Psoas muscle (tissue), 8 donors: ENCODE measurements around the gene PLXNB2. TPM values are rescaled to one million over a fixed set of nuclear protein-coding genes. Genes with fewer than 3 reads are reported as not detected.

Experiments
- ATAC-seq, 4 donors: fragments of 200-7000 bp; cut with Tn5 transposase; one replicate each; pipeline ENCODE4 v1.9.1; 2020; ENCODE audit warnings: moderate library complexity in 3 of 4, mild to moderate bottlenecking in 2 of 4
- DNase-seq, 2 donors: peaks; one replicate each; pipeline ENCODE4 v3.0.0-alpha.2; 2020
- H3K27ac ChIP-seq: fragments of 200-600 bp; one replicate; pipeline ENCODE4 v1.8.0; 2022
- H3K27me3 ChIP-seq, 3 donors: fragments of 200-600 bp in 1 of 3; one replicate each; pipeline versions ENCODE4 v1.6.1 to v1.8.0; 2013 to 2022; ENCODE audit warnings: low read length in 2 of 3, mild to moderate bottlenecking in 2 of 3, moderate library complexity in 1 of 3; ENCODE audit not compliant: insufficient read depth in 3 of 3
- H3K36me3 ChIP-seq, 2 donors: fragments of 200-600 bp in 1 of 2; one replicate each; pipeline versions ENCODE4 v1.6.1 to v1.8.0; 2013 to 2022; ENCODE audit warnings: low read depth in 1 of 2, mild to moderate bottlenecking in 1 of 2, moderate library complexity in 1 of 2; ENCODE audit not compliant: insufficient read depth in 1 of 2
- H3K4me1 ChIP-seq: fragments of 200-600 bp; one replicate; pipeline ENCODE4 v1.8.0; 2022
- H3K4me3 ChIP-seq: fragments of 200-600 bp; one replicate; pipeline ENCODE4 v1.8.0; 2022; ENCODE audit warnings: mild to moderate bottlenecking
- H3K9me3 ChIP-seq: fragments of 200-600 bp; one replicate; pipeline ENCODE4 v1.8.0; 2022
- CTCF ChIP-seq: fragments of 200-600 bp; IDR thresholded peaks from one replicate; pipeline ENCODE4 v1.8.0; 2022; ENCODE audit warnings: antibody characterized with exemption
- WGBS, 3 donors: extraction: QIAGEN DNeasy Blood & Tissue Kit; methylation state at CpG; one replicate each; pipeline versions ENCODE4 v1.1.6 to v1.1.7; 2013; 5-methylcytosine and 5-hydroxymethylcytosine counted together
- intact Hi-C, 2 donors: fragments of 100-400 bp; cut with DNase I; formaldehyde crosslinking; loops; one replicate each; pipeline versions ENCODE4 v1.11.0 to v1.14.2; 2022
- polyA plus RNA-seq, 3 donors: library from polyadenylated mRNA; stranded (reverse); fragments of 200-250 nt; gene quantifications; one replicate each; pipeline ENCODE4 v1.2.3, GENCODE V29; 2013
- total RNA-seq, 4 donors: library from RNA; stranded (reverse); fragmentation: NEBNext Ultra II Directional in 2 of 4; extraction: Animal tissue kit (Norgen Biotek cat#: 25700) in 2 of 4; gene quantifications; one replicate each; pipeline versions ENCODE4 v1.2.1 to v1.2.4, GENCODE V29; 2021 to 2023
- donor health status: healthy with polysubstance abuse.
- donor health status: DM: no; HTN: no; CAD: no; lungs with moderate emphysema.
- donor health status: Bipolar disorder and iron deficiency.
- donor health status: healthy.
- donor health status: DM: yes; HTN: yes; CAD: no.
- donor health status: DM: no; HTN: no; CAD: no.
- donor health status: DM: no; HTN: no; CAD: no.
- donor health status: DM: yes; HTN: yes; CAD: no.

Gene PLXNB2
- total and polyA plus RNA-seq, 7 donors, result 3.9 to 43.7 (median 13.6) TPM

DNA sequence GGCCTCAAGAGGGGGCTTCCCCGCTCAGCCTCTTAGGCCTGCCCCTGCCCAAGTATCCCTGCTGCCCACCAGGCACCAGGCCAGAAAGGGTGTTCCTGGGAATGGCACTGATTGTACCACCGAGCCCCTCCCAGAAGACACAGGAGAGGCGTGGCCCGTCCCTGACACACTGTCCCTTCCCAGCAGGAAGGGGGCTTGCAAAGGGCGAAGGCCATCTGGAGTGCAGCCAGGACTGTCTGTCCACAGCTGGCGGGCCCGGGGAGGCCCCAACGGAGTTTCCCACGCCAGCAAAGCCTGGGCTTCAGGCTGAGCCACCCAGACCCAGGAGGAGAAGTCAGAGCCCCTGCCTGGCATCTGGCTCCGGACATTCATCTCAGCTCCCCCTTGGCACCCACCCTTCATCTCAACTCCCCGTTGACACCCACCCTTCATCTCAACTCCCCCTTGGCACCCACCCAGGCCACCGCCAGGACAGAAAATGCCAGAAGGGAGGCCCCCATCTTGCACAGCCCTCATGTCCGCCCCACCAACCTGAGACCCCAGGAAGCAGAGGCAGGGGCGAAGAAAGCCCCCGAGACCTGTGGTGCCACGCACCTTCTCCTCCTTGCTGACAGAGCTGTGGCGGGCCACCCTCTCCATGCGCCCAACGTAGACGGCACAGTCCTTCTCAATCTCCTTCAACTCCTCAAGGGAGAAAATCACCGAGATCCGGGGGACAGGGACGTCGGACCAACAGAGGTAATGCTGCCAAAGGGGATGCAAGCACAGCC is 82.1 kb downstream of the PLXNB2 start:
- no peak for TF ChIP-seq CTCF
- no peak for DNase-seq
- no peak overlapping the region for H3K4me3 ChIP-seq
- peaks cover 7 to 99% of the 10 kb centered on the region in 2 donors for H3K36me3 ChIP-seq
- H3K27ac ChIP-seq, result no peak overlapping the region
- intact Hi-C loops, result no loop called here
- ATAC-seq, result no peak
- 68 to 81% (median 78%) methylated on average over 20 to 24 of the region's 24 CpGs for WGBS, 3 donors
- no peaks in the 10 kb centered on the region for H3K9me3 ChIP-seq
- no peaks in the 10 kb centered on the region for H3K4me1 ChIP-seq
- H3K27me3 ChIP-seq, result no peaks in the 10 kb centered on the region

Other genes starting within 250 kb of the PLXNB2 start
- gene TTLL8, start 249.3 kb downstream of the PLXNB2 start, total RNA-seq, result not detected
- not detected for gene TTLL8, start 249.3 kb downstream of the PLXNB2 start, polyA plus RNA-seq
- not detected for gene MLC1, start 222.2 kb downstream of the PLXNB2 start, total RNA-seq
- gene MLC1, start 222.2 kb downstream of the PLXNB2 start, polyA plus RNA-seq, result under 1 TPM in 1 of 3 donors, not detected in 2; under 0.01 TPM
- under 1 TPM in 2 of 4 donors, not detected in 2; 0.07 to 0.39 TPM for gene MOV10L1, start 217.6 kb downstream of the PLXNB2 start, total RNA-seq
- gene MOV10L1, start 217.6 kb downstream of the PLXNB2 start, polyA plus RNA-seq, result under 1 TPM in 1 of 3 donors, not detected in 2; 0.05 TPM
- under 1 TPM in 3 of 4 donors, not detected in 1; 0.16 to 0.69 (median 0.25) TPM for gene PANX2, start 136.9 kb downstream of the PLXNB2 start, total RNA-seq
- gene PANX2, start 136.9 kb downstream of the PLXNB2 start, polyA plus RNA-seq, result under 1 TPM; 0.03 to 0.09 (median 0.04) TPM
- 10 to 100 TPM; 19.9 to 29.5 (median 24.0) TPM for gene TRABD, start 121.7 kb downstream of the PLXNB2 start, total RNA-seq
- 10 to 100 TPM; 30.6 to 52.1 (median 46.8) TPM for gene TRABD, start 121.7 kb downstream of the PLXNB2 start, polyA plus RNA-seq
- gene SELENOO, start 106.6 kb downstream of the PLXNB2 start, total RNA-seq, result 10 to 100 TPM in 3 of 4 donors, 1 to 10 TPM in 1; 10.0 to 26.6 (median 15.9) TPM
- gene SELENOO, start 106.6 kb downstream of the PLXNB2 start, polyA plus RNA-seq, result 10 to 100 TPM; 18.0 to 22.3 (median 20.6) TPM
- gene TUBGCP6, start 62.6 kb downstream of the PLXNB2 start, total RNA-seq, result 10 to 100 TPM; 18.0 to 21.8 (median 19.0) TPM
- 10 to 100 TPM in 2 of 3 donors, 1 to 10 TPM in 1; 9.5 to 11.2 (median 10.6) TPM for gene TUBGCP6, start 62.6 kb downstream of the PLXNB2 start, polyA plus RNA-seq
- 10 to 100 TPM; 13.5 to 19.4 (median 15.3) TPM for gene HDAC10, start 56.4 kb downstream of the PLXNB2 start, total RNA-seq
- 1 to 10 TPM; 4.3 to 5.3 (median 5.1) TPM for gene HDAC10, start 56.4 kb downstream of the PLXNB2 start, polyA plus RNA-seq
- 100 to 1,000 TPM; 107 to 178 (median 145) TPM for gene MAPK12, start 46.0 kb downstream of the PLXNB2 start, total RNA-seq
- 100 to 1,000 TPM in 2 of 3 donors, 10 to 100 TPM in 1; 57.4 to 148 (median 131) TPM for gene MAPK12, start 46.0 kb downstream of the PLXNB2 start, polyA plus RNA-seq
- 1 to 10 TPM; 4.4 to 6.3 (median 5.4) TPM for gene MAPK11, start 37.3 kb downstream of the PLXNB2 start, total RNA-seq
- 1 to 10 TPM; 1.7 to 5.3 (median 4.0) TPM for gene MAPK11, start 37.3 kb downstream of the PLXNB2 start, polyA plus RNA-seq
- 1 to 10 TPM in 2 of 4 donors, under 1 TPM in 2; 0.57 to 1.6 (median 0.94) TPM for gene DENND6B, start 19.4 kb upstream of the PLXNB2 start, total RNA-seq
- gene DENND6B, start 19.4 kb upstream of the PLXNB2 start, polyA plus RNA-seq, result under 1 TPM; 0.46 to 0.93 (median 0.81) TPM
- gene PPP6R2, start 35.7 kb upstream of the PLXNB2 start, total RNA-seq, result 10 to 100 TPM; 36.6 to 48.2 (median 42.5) TPM
- 10 to 100 TPM; 31.6 to 43.7 (median 32.1) TPM for gene PPP6R2, start 35.7 kb upstream of the PLXNB2 start, polyA plus RNA-seq
- 10 to 100 TPM; 75.3 to 98.0 (median 82.8) TPM for gene SBF1, start 167.4 kb upstream of the PLXNB2 start, total RNA-seq
- 10 to 100 TPM; 42.1 to 58.6 (median 54.9) TPM for gene SBF1, start 167.4 kb upstream of the PLXNB2 start, polyA plus RNA-seq
- under 1 TPM in 1 of 4 donors, not detected in 3; 0.21 TPM for gene ADM2, start 173.9 kb upstream of the PLXNB2 start, total RNA-seq
- gene ADM2, start 173.9 kb upstream of the PLXNB2 start, polyA plus RNA-seq, result under 1 TPM in 2 of 3 donors, not detected in 1; 0.01 to 0.05 TPM
- not detected for gene MIOX, start 179.2 kb upstream of the PLXNB2 start, total RNA-seq
- not detected for gene MIOX, start 179.2 kb upstream of the PLXNB2 start, polyA plus RNA-seq
- 10 to 100 TPM; 16.7 to 18.6 (median 17.3) TPM for gene LMF2, start 200.1 kb upstream of the PLXNB2 start, total RNA-seq
- 10 to 100 TPM; 14.9 to 24.1 (median 15.6) TPM for gene LMF2, start 200.1 kb upstream of the PLXNB2 start, polyA plus RNA-seq
- gene NCAPH2, start 200.6 kb upstream of the PLXNB2 start, total RNA-seq, result 10 to 100 TPM; 19.2 to 24.2 (median 21.7) TPM
- 10 to 100 TPM; 21.8 to 26.3 (median 23.7) TPM for gene NCAPH2, start 200.6 kb upstream of the PLXNB2 start, polyA plus RNA-seq
- gene SCO2, start 218.0 kb upstream of the PLXNB2 start, total RNA-seq, result under 1 TPM in 1 of 4 donors, not detected in 3; 0.97 TPM
- gene SCO2, start 218.0 kb upstream of the PLXNB2 start, polyA plus RNA-seq, result under 1 TPM in 2 of 3 donors, not detected in 1; 0.99 to 1.00 TPM
- gene TYMP, start 222.4 kb upstream of the PLXNB2 start, total RNA-seq, result 10 to 100 TPM in 3 of 4 donors, 1 to 10 TPM in 1; 7.1 to 18.8 (median 13.3) TPM
- 10 to 100 TPM in 1 of 3 donors, 1 to 10 TPM in 2; 5.0 to 26.0 (median 7.0) TPM for gene TYMP, start 222.4 kb upstream of the PLXNB2 start, polyA plus RNA-seq
- under 1 TPM in 1 of 4 donors, not detected in 3; 0.11 TPM for gene KLHDC7B, start 238.3 kb upstream of the PLXNB2 start, total RNA-seq
- gene KLHDC7B, start 238.3 kb upstream of the PLXNB2 start, polyA plus RNA-seq, result under 1 TPM in 2 of 3 donors, not detected in 1; 0.01 TPM